ENCODE data around the gene KAZN.

Gene KAZN

DNA sequence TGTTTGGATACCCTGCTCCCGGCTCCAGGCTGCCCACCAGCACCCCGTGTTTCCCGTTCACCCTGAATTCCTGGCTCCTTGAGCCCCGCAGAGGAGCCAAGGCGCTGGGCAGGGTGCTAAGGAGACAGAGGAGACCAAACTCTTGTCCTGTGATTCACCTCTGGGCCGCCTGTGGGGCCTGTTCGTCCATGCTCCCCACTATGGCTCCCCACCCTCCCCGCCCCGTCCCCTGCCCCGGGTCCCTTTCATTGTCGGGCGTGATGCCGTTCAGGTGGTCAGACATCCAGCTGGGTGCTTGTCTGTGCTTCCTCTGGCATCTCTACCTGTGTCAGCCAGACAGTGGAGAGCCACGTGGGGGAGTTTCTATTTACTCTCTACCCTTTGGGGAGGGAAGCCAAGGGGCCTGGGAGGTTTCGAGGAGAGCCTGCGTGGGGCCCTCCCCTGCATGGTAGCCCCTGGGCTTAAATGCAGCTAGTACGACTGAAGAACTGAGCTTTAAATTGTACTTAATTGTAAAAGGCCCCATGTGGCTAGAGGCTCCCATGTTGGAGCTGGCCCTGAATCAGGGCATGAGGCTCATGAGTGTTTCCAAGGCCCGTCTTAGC lies 333.7 kb downstream of the KAZN start:
- no peak overlapping the region for H3K4me3 ChIP-seq (ENCODE audit: low read depth, low read length)
- TF ChIP-seq, protein P1, sequence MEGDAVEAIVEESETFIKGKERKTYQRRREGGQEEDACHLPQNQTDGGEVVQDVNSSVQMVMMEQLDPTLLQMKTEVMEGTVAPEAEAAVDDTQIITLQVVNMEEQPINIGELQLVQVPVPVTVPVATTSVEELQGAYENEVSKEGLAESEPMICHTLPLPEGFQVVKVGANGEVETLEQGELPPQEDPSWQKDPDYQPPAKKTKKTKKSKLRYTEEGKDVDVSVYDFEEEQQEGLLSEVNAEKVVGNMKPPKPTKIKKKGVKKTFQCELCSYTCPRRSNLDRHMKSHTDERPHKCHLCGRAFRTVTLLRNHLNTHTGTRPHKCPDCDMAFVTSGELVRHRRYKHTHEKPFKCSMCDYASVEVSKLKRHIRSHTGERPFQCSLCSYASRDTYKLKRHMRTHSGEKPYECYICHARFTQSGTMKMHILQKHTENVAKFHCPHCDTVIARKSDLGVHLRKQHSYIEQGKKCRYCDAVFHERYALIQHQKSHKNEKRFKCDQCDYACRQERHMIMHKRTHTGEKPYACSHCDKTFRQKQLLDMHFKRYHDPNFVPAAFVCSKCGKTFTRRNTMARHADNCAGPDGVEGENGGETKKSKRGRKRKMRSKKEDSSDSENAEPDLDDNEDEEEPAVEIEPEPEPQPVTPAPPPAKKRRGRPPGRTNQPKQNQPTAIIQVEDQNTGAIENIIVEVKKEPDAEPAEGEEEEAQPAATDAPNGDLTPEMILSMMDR (IDR thresholded peaks at IDR 0.05; ENCODE audit: borderline replicate concordance, insufficient read depth, low read depth, low read length): no peak

DNA sequence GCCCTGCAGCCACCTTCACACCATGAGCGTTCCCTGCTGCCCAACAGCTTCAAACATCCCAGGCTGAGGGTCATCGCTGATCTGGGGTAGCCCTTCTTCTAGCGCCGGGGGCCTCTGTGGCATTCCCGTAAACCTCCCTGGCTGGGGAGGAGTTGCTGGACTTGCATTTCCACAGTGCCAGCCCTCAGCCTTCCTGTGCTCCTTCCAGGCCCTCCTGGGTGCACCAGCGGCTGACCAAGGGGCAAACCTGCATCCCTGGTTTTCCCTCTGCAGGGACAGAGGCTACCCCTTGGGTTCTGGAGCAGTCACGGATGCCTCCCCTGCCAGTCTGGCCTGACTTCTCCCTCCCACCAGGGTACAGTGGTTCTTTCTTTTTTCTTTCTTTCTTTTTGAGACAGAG lies 336.4 kb downstream of the KAZN start:
- TF ChIP-seq, protein P1 (IDR thresholded peaks at IDR 0.05; ENCODE audit: borderline replicate concordance, insufficient read depth, low read depth, low read length): no peak
- no peak overlapping the region for H3K4me3 ChIP-seq (ENCODE audit: low read depth, low read length)

GRCh38 chr1:14936815-14937214 lies 338.3 kb downstream of the KAZN start:
- H3K4me3 ChIP-seq (ENCODE audit: low read depth, low read length): no peak overlapping the region
- TF ChIP-seq, protein P1 (IDR thresholded peaks at IDR 0.05; ENCODE audit: borderline replicate concordance, insufficient read depth, low read depth, low read length): no peak

- TF ChIP-seq, protein P1 (IDR thresholded peaks at IDR 0.05; ENCODE audit: borderline replicate concordance, insufficient read depth, low read depth, low read length): no peak
- H3K4me3 ChIP-seq (ENCODE audit: low read depth, low read length): no peak overlapping the region
Measured at GRCh38 chr1:14937288-14937949, 338.9 kb downstream of the KAZN start.

DNA sequence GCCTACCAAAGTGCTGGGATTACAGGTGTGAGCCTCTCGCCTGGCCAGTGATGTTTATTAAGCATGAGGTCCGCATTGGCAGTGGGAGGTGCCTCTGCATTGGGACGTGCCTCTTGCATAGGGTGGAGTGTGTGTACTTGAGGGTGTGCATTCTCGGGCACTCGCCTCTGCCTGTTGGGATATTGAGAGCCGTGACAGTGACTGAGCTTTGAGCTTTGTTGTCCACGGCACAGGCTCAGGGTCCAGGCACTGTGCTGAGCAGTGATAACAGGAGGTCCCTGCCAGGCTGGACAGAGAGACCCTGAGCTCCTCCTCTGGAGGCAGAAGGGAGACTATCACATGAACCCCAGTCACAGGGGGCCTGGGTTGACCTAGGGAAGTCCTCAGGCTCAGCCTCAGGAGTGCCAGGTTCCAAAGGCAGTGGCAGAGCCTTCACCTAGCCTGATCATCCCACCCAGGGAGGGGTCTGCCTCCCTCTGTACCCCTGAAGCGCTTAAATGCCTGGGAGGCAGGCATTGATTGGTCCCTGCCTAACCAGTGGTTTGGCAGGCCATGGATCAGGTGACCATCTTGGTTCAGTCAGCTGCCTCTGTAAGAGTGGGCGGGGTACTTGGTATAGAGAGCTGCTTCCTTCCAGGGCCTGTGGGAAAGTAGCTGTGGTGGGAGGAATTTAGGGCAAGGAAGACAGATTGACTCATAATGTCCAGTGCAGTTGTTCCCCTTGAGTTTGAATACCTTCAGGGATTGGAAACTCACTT lies 341.2 kb downstream of the KAZN start:
- H3K4me3 ChIP-seq (ENCODE audit: low read depth, low read length): no peak overlapping the region
- TF ChIP-seq, protein P1 (IDR thresholded peaks at IDR 0.05; ENCODE audit: borderline replicate concordance, insufficient read depth, low read depth, low read length): no peak

DNA sequence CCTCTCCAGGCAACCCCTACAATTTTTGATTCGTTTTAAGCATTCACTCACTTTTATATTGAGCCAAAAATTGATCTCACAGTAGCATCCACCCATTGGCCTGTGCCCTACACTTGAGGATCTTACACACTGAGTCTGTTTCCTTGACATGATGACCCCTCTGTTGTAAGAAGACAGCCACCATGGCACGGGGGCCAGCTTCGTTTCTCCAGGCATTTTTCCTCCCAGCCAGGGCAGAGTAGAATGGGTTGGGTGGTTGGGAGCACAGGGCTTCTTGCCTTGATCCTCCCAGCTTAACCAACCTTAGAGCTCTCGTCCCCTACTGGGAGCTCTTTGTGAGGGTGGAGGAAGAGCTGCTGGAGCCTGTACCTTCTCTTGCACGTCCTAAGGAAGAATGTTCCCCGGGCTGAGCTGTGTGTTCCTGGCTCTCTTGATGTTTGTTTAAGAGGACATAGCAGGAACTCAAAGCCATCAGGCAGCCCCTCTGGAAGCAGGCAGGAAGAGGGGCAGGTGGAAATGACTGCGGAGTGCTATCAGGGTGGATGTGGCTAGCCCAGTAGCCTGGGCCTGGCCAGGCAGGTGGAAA lies 341.9 kb downstream of the KAZN start:
- TF ChIP-seq, protein P1 (IDR thresholded peaks at IDR 0.05; ENCODE audit: borderline replicate concordance, insufficient read depth, low read depth, low read length): no peak
- no peak overlapping the region for H3K4me3 ChIP-seq (ENCODE audit: low read depth, low read length)
